ENCODE measurements around the gene CARD9.

CARD9 gene

GRCh38 chr9:136370037-136370436, 3.4 kb downstream of the CARD9 start:
- Histone ChIP-seq H3K4me3 (ENCODE audit: low read length) (no peak overlapping the region), H3K27ac (ENCODE audit: low read depth, low read length) (no peak overlapping the region), H3K4me1 (ENCODE audit: control insufficient read depth, low read length) (peaks cover 12% of the 10 kb centered on the region), H3K36me3 (ENCODE audit: control insufficient read depth, low read length) (peaks cover 2% of the 10 kb centered on the region; the same call in 1 of the 2 replicates), H4K20me1 (ENCODE audit: control insufficient read depth, insufficient read depth, low read depth, low read length) (no peaks in the 10 kb centered on the region), H3K9me2 (replicated peaks; ENCODE audit: control insufficient read depth, low read length) (no peaks in the 10 kb centered on the region), H3K27me3 (ENCODE audit: control insufficient read depth, low read length) (no peaks in the 10 kb centered on the region), H3K4me2 (ENCODE audit: low read length) (no peak overlapping the region), H3K9me3 (ENCODE audit: control insufficient read depth, insufficient read depth, low read length) (no peaks in the 10 kb centered on the region), H3F3A (ENCODE audit: control insufficient read depth, insufficient read depth) (no peaks in the 10 kb centered on the region), H3K79me2 (ENCODE audit: control insufficient read depth, low read length) (no peaks in the 10 kb centered on the region)
- TF ChIP-seq, protein P1, sequence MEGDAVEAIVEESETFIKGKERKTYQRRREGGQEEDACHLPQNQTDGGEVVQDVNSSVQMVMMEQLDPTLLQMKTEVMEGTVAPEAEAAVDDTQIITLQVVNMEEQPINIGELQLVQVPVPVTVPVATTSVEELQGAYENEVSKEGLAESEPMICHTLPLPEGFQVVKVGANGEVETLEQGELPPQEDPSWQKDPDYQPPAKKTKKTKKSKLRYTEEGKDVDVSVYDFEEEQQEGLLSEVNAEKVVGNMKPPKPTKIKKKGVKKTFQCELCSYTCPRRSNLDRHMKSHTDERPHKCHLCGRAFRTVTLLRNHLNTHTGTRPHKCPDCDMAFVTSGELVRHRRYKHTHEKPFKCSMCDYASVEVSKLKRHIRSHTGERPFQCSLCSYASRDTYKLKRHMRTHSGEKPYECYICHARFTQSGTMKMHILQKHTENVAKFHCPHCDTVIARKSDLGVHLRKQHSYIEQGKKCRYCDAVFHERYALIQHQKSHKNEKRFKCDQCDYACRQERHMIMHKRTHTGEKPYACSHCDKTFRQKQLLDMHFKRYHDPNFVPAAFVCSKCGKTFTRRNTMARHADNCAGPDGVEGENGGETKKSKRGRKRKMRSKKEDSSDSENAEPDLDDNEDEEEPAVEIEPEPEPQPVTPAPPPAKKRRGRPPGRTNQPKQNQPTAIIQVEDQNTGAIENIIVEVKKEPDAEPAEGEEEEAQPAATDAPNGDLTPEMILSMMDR (IDR thresholded peaks at IDR 0.05; ENCODE audit: low read depth, low read length, poor library complexity, severe bottlenecking): no peak
- TF ChIP-seq EZH2phosphoT487 (IDR thresholded peaks at IDR 0.05; ENCODE audit: borderline replicate concordance, low read length): no peak

DNA sequence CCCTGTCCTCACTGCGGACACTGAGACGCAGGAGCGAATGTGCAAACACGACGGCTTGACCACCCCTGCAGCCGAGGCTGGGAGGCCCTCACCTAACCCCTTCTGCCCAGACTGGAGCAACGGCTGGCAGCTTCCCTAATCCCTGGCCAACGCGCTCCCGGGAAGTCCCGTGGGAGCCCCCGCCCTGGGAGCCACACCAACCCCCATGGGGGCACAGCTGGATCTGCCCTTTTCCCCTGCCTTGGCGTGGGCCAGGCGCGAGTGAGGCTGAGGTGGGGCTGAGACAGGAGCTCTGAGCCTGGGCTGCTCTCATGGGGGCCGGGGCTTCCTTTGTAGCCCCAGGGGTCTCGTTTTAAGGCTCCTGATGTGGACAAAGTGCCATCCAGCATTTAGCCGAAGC, 5.3 kb downstream of the CARD9 start:
- Histone ChIP-seq H3K4me3 (ENCODE audit: low read length) (no peak overlapping the region), H3K9me2 (replicated peaks; ENCODE audit: control insufficient read depth, low read length) (no peaks in the 10 kb centered on the region), H3K79me2 (ENCODE audit: control insufficient read depth, low read length) (no peaks in the 10 kb centered on the region), H3F3A (ENCODE audit: control insufficient read depth, insufficient read depth) (no peaks in the 10 kb centered on the region), H3K27ac (ENCODE audit: low read depth, low read length) (no peak overlapping the region), H3K4me1 (ENCODE audit: control insufficient read depth, low read length) (peaks cover 17% of the 10 kb centered on the region), H4K20me1 (ENCODE audit: control insufficient read depth, insufficient read depth, low read depth, low read length) (no peaks in the 10 kb centered on the region), H3K4me2 (ENCODE audit: low read length) (no peak overlapping the region), H3K9me3 (ENCODE audit: control insufficient read depth, insufficient read depth, low read length) (no peaks in the 10 kb centered on the region), H3K36me3 (ENCODE audit: control insufficient read depth, low read length) (no peaks in the 10 kb centered on the region), H3K27me3 (ENCODE audit: control insufficient read depth, low read length) (no peaks in the 10 kb centered on the region)
- TF ChIP-seq, protein P1 (IDR thresholded peaks at IDR 0.05; ENCODE audit: low read depth, low read length, poor library complexity, severe bottlenecking): no peak
- no peak for TF ChIP-seq EZH2phosphoT487 (IDR thresholded peaks at IDR 0.05; ENCODE audit: borderline replicate concordance, low read length)

- Histone ChIP-seq H3K4me2 (ENCODE audit: low read length) (no peak overlapping the region), H3K79me2 (ENCODE audit: control insufficient read depth, low read length) (peaks cover 4% of the 10 kb centered on the region; the same call in 1 of the 2 replicates), H3K27ac (ENCODE audit: low read depth, low read length) (no peak overlapping the region), H3K36me3 (ENCODE audit: control insufficient read depth, low read length) (no peaks in the 10 kb centered on the region), H4K20me1 (ENCODE audit: control insufficient read depth, insufficient read depth, low read depth, low read length) (no peaks in the 10 kb centered on the region), H3K4me3 (ENCODE audit: low read length) (no peak overlapping the region), H3K4me1 (ENCODE audit: control insufficient read depth, low read length) (peaks cover 18% of the 10 kb centered on the region), H3K27me3 (ENCODE audit: control insufficient read depth, low read length) (no peaks in the 10 kb centered on the region), H3K9me2 (replicated peaks; ENCODE audit: control insufficient read depth, low read length) (no peaks in the 10 kb centered on the region), H3F3A (ENCODE audit: control insufficient read depth, insufficient read depth) (no peaks in the 10 kb centered on the region), H3K9me3 (ENCODE audit: control insufficient read depth, insufficient read depth, low read length) (no peaks in the 10 kb centered on the region)
- TF ChIP-seq, protein P1 (IDR thresholded peaks at IDR 0.05; ENCODE audit: low read depth, low read length, poor library complexity, severe bottlenecking): no peak
- TF ChIP-seq EZH2phosphoT487 (IDR thresholded peaks at IDR 0.05; ENCODE audit: borderline replicate concordance, low read length): no peak
These were observed 5.9 kb downstream of the CARD9 start for GRCh38 chr9:136367296-136368145.

Measured in DOHH2 (cell line).